Right atrium auricular region (tissue), 2 donors: ENCODE data around the gene C9orf78. TPM values are rescaled to one million over a fixed set of nuclear protein-coding genes. Genes with fewer than 3 reads are reported as not detected.
"Not testable (repeated sequence)": the region's sequence is repeated elsewhere in the genome, so short reads cannot be mapped to it uniquely, and the experiment has no call there.

Experiments
- DNase-seq: peaks from one replicate; pipeline ENCODE4 v3.0.0-alpha.2; 2019; ENCODE audit warnings: low spot score
- H3K27ac ChIP-seq, 2 donors: fragments of 200-600 bp; sonication (generic); 1 replicate in 1 of 2; 2 replicates in 1 of 2; pipeline ENCODE4 v1.5.1; 2016 to 2019
- H3K27me3 ChIP-seq, 2 donors: fragments of 200-600 bp; sonication (generic); one replicate each; pipeline versions ENCODE4 v1.5.1 to v1.6.0; 2017 to 2019
- H3K36me3 ChIP-seq: fragments of 200-600 bp; sonication (generic); one replicate; pipeline ENCODE4 v1.5.1; 2016
- H3K4me1 ChIP-seq, 2 donors: fragments of 200-600 bp; sonication (generic); one replicate each; pipeline versions ENCODE4 v1.5.1 to v1.6.0; 2017 to 2019
- H3K4me3 ChIP-seq, 2 donors: fragments of 200-600 bp; sonication (generic); 1 replicate in 1 of 2; 2 replicates in 1 of 2; pipeline ENCODE4 v1.5.1; 2017 to 2019; ENCODE audit warnings: mild to moderate bottlenecking in 1 of 2, moderate library complexity in 1 of 2
- H3K9me3 ChIP-seq, 2 donors: fragments of 200-600 bp; sonication (generic); one replicate each; pipeline ENCODE4 v1.5.1; 2019
- CTCF ChIP-seq, 2 donors: fragments of 200-600 bp; sonication (generic); IDR thresholded peaks; one replicate each; pipeline ENCODE4 v1.5.1; 2019; ENCODE audit warnings: antibody characterized with exemption in 2 of 2
- total RNA-seq, 2 donors: library from RNA; depleted of rRNA; stranded (reverse); fragments of >200 nt; gene quantifications; one replicate each; pipeline ENCODE4 v1.1.0, GENCODE V29; 2016

The C9orf78 gene
- total RNA-seq, 2 donors from 2014 or later = 43.1 to 67.2 TPM

- no peak overlapping the region for H3K27ac ChIP-seq
- no peak overlapping the region for H3K4me3 ChIP-seq
- no peaks in the 10 kb centered on the region for H3K9me3 ChIP-seq
- no peaks in the 10 kb centered on the region for H3K36me3 ChIP-seq
- peaks cover 0 to 4% of the 10 kb centered on the region in 2 donors for H3K4me1 ChIP-seq
- no peak for TF ChIP-seq CTCF (IDR thresholded peaks at IDR 0.05)
- DNase-seq = no peak
- H3K27me3 ChIP-seq = no peaks in the 10 kb centered on the region
Observed at GRCh38 chr9:129798973-129799372, 36.1 kb downstream of the C9orf78 start.

DNA sequence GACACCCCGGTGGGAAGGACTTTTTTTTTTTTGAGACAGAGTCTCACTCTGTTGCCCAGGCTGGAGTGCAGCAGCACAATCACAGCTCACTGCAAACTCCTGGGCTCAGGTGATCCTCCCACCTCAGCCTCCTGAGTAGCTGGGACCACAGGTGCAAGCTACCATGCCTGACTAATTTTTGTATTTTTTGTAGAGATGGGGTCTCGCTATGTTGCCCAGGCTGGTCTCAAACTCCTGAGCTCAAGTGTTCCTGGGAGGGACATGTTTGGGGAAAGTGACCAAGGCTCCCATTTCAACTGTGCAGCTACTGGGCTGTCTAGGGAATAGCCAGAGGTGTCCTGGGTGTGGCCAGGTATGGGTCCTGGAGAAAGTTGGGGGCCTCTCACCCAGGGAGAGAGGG lies 39.0 kb downstream of the C9orf78 start:
- not testable (repeated sequence) for H3K4me1 ChIP-seq, H3K4me3 ChIP-seq, H3K27me3 ChIP-seq, H3K36me3 ChIP-seq, DNase-seq, H3K27ac ChIP-seq, H3K9me3 ChIP-seq

DNA sequence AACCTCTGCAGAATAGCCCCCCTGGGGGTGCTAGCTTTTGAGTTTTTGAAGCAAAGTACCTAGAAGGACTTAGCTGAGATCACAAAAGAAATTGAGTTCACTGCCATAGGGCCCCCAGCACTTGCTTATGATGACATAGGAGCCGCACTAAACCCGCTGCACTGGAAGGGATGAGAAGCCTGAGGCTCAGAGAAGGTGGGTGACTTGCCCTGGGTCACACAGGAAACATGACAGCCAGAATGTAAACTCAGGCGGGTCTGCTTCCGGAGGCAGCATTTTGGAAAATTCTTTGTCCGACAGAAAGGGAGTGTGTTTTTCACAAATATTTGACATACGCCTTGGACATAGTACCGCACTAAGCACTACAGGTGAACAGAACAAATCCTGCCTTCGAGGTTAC lies 40.5 kb downstream of the C9orf78 start:
- Histone ChIP-seq H3K4me3 (no peak overlapping the region), H3K4me1 (no peaks in the 10 kb centered on the region), H3K27ac (no peak overlapping the region), H3K9me3 (no peaks in the 10 kb centered on the region), H3K36me3 (no peaks in the 10 kb centered on the region), H3K27me3 (no peaks in the 10 kb centered on the region)
- DNase-seq = no peak
- TF ChIP-seq CTCF (IDR thresholded peaks at IDR 0.05) = no peak

DNA sequence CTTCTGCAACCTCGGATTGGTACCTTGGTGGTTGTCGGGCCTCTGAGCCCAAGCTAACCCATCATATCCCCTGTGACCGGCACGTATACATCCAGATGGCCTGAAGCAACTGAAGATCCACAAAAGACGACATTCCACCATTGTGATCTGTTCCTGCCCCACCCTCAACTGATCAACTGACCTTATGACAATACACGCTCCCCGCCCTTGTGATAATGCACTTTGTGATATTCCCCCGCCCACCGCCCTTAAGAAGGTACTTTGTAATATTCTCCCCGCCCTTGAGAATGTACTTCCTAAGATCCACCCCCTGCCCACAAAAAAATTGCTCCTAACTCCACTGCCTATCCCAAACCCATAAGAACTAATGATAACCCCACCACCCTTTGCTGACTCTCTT lies 48.6 kb downstream of the C9orf78 start:
- no peak for TF ChIP-seq CTCF (IDR thresholded peaks at IDR 0.05)
- Histone ChIP-seq H3K4me3 (no peak overlapping the region), H3K4me1 (no peaks in the 10 kb centered on the region), H3K27me3 (no peaks in the 10 kb centered on the region), H3K36me3 (no peaks in the 10 kb centered on the region), H3K27ac (no peak overlapping the region), H3K9me3 (no peaks in the 10 kb centered on the region)
- DNase-seq = no peak

DNA sequence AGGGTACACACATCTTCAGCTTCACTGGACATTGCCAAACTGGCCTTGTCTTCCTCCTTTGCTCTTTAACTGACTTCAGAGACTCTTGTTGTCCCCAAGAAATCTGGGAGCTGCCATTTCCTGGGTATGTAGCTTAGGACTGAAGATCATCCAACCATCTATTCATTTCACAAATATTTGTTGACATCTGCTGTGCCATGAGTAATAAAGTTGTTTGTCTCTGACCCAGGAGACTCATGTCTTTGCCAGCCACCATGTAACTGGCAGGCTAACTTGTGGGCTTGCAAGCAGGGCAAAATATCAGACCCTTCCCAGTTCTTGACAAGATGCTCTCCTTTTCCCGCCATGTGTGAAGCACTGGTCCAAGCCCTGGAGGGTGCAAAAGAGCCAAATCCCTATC lies 49.2 kb downstream of the C9orf78 start:
- Histone ChIP-seq H3K4me3 (no peak overlapping the region), H3K36me3 (no peaks in the 10 kb centered on the region), H3K9me3 (no peaks in the 10 kb centered on the region), H3K27ac (no peak overlapping the region), H3K4me1 (no peaks in the 10 kb centered on the region), H3K27me3 (no peaks in the 10 kb centered on the region)
- no peak for DNase-seq
- no peak for TF ChIP-seq CTCF (IDR thresholded peaks at IDR 0.05)

- H3K9me3 ChIP-seq, H3K4me3 ChIP-seq, H3K36me3 ChIP-seq, DNase-seq, H3K27ac ChIP-seq, H3K4me1 ChIP-seq, H3K27me3 ChIP-seq: not testable (repeated sequence)
Observed at GRCh38 chr9:129784970-129785369, 50.1 kb downstream of the C9orf78 start.

GRCh38 chr9:129783516-129784361 lies 51.3 kb downstream of the C9orf78 start:
- H3K9me3 ChIP-seq = no peaks in the 10 kb centered on the region
- DNase-seq = peak; percentile 84
- H3K4me1 ChIP-seq = no peaks in the 10 kb centered on the region
- H3K36me3 ChIP-seq = no peaks in the 10 kb centered on the region
- H3K4me3 ChIP-seq = no peak overlapping the region
- no peak overlapping the region for H3K27ac ChIP-seq
- H3K27me3 ChIP-seq = no peaks in the 10 kb centered on the region
- peak; percentile 82 to 93 for TF ChIP-seq CTCF (IDR thresholded peaks at IDR 0.05)
